Activated effector memory CD4-positive, alpha-beta T cell treated with anti-CD3 and anti-CD28 coated beads, Interleukin-2, amount 50 U/mL, for 16 hours (primary cell): ENCODE measurements around the gene ZNF845.
"Not testable (repeated sequence)": the region's sequence is repeated elsewhere in the genome, so short reads cannot be mapped to it uniquely, and the experiment has no call there.

Source experiments
- DNase-seq: peaks from one replicate; pipeline ENCODE4 v3.0.0-alpha.2; 2020

ZNF845 gene

DNA sequence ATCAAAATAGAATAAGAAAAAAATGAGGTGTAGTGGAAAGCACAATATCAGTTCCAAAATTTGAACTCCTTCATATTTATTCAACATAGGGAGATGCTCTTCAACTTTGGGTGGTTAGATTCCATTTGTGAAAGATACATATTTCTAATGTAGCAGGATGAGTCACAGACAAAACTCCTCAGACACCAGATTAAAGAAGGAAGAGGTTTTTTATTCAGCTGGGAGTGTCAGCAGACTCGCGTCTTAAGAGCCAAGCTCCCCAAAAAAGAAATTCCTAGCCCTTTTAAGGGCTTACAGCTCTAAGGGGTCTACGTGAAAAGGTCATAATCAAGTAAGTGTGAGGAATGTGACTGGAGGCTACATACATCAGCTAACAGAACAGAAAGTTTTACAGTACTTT lies 54.6 kb downstream of the ZNF845 start:
- DNase-seq = no peak

DNA sequence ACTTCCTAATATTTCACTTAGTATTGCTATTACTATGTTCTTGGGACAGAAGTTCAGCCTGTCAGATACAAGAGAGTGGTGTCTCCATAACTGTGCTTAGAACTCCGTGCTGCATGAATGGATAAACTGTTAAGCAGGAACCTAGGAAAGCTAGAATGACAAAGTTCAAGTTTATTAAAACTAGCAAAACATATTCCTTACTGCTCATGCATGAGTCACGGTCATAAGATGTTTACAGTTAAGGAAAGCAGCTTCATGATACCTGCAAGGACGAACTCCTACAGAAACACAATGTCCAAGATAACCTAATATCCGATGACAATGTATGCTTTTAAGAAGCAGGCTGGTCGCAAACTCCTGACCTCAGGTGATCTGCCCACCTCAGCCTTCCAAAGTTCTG lies 55.4 kb downstream of the ZNF845 start:
- no peak for DNase-seq

DNA sequence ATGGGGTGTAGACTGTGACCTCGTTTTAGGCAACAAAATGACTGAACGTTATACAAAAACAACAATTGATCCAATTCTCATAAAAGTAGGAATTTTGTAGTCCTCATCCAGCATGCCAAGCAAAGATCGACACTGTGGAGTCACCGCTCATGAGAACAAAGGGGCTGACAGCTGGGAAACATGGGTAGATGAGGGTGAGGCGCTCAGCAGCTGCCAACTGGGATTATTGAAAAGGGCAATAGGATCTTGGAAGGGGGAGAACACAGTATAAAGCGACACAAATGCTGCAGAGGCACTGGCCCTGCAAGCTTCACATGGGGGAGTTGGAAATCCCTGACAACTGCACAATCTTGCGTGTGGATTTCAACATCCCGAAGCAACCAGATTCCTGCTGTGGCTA lies 56.0 kb downstream of the ZNF845 start:
- DNase-seq = no peak

DNA sequence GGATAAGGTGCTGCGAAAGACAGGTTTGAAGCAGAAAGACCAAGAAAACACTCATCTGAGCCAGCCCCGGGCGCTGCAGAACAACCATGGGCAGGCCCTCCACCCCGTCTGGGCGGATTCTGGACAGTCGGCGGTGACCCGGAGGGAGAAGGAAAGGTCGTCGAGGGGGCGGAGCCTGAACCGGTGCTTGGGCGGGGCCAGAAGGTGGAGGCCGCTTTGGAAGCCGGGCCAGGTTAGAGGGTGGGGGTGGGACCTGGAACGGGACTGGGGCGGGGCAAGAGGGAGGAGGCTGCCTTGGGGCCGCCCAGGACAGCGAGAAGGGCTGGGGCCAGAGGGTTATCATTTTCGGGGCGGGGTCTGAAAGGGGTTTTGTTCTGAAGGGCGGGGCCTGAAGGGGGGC lies 56.4 kb downstream of the ZNF845 start:
- no peak for DNase-seq

DNA sequence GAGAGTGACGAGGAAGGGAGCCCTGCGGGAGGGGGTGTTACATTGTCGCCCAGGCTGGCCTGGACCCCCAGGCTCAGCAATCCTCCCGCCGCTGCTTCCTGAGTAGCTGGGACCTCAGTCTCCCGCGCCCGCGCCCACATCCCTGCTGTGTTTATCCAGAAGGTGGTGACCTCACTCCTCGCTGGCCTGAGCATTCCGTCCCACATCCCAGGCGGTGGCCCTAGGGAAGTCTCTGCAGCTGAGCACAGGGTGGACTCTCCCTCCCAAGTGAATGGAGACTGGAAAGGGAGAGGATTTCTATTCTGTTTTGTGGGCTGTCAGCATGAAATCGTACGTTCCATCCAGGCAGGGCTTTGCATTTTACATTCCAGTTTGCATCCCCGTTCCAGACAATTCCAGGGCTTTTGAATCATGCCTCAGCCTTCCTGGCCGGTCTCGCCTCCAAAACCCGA lies 61.0 kb downstream of the ZNF845 start:
- DNase-seq = no peak

DNA sequence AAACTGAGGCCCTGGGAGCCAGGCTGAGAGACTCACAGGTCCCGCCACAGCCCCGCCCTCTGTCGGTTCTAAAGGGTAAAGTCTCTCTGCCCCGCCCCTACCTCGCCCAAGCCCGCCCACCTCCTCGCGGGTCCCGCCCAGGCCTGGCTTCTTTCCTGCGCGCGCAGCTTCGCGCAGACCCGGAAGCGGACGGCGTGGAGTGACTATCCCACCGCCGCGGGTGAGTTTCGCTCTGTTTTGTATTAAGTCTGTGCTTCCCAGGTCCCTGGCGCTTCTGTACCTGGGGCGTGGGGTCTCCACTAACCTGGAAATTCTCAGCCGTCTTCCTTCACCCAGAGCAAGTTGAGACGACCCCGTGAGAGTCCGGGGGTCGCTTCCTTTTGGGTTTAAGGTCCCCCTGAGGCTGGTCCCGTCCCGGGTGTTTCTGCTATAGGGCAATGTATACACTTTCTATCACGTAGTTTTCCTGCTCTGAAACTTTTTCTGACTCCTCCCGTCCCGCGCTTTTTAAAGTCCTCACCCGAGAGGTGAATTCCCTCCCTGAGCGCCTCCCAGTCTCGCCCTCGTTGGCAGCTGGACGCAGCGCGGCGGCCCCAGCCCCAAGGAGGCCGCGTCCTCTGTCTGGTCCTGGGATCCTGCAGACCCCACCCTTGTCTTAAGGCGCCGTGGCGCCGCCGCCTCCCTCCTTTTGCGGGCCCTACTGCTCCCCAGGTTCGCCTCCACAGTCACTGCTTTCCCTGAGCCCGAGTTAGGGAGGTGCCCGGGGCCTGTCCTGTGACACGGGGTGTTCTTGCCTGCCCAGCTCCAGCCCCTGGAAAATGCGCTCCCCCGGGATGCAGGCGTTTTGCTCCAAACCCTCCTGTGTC lies 61.7 kb downstream of the ZNF845 start, which contains the start of gene ZNF765:
Gene ZNF765 (plus strand): TSS at position 176 of the 866 bp plus-strand sequence. CDS start 2,867 bp downstream, outside the sequence.
- peak; percentile 99 for DNase-seq

DNA sequence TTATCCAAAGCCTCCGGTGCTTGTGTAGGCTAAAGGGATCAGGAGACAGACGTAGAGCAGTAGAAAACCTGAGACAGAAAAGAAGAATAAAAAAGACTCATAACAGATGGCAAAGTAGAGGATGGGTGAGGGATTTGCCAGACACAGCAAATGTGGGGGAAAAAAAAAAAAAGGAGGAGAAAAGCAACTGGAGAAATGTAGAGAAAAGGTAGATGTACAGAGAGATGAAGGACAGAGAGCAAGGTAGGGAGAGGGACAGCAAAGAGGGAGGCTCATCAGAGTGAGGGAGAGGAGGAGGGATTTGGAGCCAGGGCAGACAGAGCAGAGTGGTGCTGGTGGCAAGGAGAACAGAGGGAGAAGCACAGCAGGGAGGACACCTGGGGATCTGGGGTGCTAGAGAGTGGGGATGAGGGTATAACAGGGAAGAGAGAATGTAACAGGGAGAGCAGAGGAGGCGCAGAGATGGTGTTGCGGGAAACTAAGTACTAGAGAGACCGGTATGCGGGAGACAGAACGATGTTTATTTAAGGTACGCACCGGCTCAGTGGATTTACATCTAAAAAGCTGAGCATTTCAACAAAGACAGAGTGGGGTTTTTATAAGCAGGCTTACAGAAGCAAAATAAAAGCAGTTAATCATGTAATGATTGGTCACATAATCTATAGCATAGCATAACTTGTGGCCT lies 62.4 kb downstream of the ZNF845 start:
- DNase-seq = not testable (repeated sequence)

DNA sequence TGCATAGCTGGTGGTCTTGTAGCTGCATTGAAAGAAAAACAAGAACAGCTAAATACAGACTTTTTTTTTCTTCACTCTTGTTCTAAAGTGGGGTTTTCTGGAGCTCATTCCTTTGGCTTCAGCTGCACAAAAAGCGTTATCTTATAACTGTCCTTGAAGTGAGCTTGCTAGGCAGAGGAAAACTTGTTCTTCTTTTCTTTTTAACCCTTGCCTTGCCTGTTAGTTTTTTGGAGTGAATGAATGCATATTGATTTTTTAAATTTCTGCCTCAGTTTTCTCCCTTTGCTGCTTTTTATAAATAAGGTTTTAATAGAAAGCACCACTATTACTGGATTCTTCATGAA lies 62.9 kb downstream of the ZNF845 start:
- DNase-seq = no peak

DNA sequence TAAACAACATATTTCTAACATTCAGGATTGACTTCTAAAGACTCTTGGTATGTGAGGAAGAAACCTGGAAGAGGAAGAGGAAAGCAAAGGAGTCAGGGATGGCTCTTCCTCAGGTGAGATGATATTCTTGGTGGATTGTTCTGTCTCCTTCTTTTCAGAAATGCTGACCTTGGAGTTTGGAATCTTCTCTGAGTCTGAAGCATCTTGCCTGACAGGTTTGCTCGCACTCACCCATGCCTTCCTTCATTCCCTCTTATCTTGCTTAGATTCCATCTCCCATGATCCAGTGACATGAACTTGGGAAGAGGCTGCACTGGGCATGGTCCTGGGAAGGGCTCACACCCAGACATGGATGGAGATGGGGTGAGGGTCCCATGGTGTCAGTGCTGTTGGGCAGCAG lies 64.4 kb downstream of the ZNF845 start:
- DNase-seq = not testable (repeated sequence)
